ENCODE measurements around the gene NPHS1. TPM values are rescaled to one million over a fixed set of nuclear protein-coding genes. Genes with fewer than 3 reads are reported as not detected.
"Not testable (repeated sequence)": the region's sequence is repeated elsewhere in the genome, so short reads cannot be mapped to it uniquely, and the experiment has no call there.

Gene NPHS1
- total RNA-seq, 3 donors from 2014 or later = 0.09 TPM; not detected in 2

DNA sequence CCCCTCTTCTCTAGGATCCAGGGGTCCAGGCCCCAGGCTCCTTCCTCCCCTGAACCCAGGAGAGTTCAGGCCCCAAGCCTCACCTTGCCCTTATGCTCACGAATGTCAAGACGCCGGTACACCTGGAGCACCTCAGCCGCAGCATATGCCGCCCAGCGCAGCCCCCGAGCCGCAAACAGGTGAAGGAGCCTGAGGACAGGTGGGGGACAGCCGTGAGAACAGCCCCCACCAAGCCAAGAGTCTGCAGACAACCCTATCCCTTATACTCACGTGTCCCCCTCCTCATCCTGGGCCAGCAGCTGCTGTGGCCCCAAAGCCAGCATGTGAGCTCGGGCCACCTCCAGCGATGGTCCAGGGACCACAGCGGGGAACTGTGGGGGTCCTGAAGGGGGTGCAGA is 44.3 kb upstream of the NPHS1 start:
- Histone ChIP-seq H3K36me3 (ENCODE audit: low read depth) (no peaks in the 10 kb centered on the region), H3K4me1 (ENCODE audit: low read depth) (peaks cover 9% of the 10 kb centered on the region), H3K4me3 (no peak overlapping the region), H3K9me3 (no peaks in the 10 kb centered on the region)
- ATAC-seq (no peak), DNase-seq (no peak)
- intact Hi-C loops (cut with DNase I, micrococcal nuclease) = loop anchor here in 1 of 2 donors (5.0 kb wide), 1 partner anchor 36 kb away; no protein-coding TSS in a partner anchor
- TF ChIP-seq, protein P1, sequence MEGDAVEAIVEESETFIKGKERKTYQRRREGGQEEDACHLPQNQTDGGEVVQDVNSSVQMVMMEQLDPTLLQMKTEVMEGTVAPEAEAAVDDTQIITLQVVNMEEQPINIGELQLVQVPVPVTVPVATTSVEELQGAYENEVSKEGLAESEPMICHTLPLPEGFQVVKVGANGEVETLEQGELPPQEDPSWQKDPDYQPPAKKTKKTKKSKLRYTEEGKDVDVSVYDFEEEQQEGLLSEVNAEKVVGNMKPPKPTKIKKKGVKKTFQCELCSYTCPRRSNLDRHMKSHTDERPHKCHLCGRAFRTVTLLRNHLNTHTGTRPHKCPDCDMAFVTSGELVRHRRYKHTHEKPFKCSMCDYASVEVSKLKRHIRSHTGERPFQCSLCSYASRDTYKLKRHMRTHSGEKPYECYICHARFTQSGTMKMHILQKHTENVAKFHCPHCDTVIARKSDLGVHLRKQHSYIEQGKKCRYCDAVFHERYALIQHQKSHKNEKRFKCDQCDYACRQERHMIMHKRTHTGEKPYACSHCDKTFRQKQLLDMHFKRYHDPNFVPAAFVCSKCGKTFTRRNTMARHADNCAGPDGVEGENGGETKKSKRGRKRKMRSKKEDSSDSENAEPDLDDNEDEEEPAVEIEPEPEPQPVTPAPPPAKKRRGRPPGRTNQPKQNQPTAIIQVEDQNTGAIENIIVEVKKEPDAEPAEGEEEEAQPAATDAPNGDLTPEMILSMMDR (IDR thresholded peaks at IDR 0.05) = no peak

- DNase-seq = no peak
- Histone ChIP-seq H3K9me3 (no peaks in the 10 kb centered on the region), H3K4me1 (ENCODE audit: low read depth) (peaks cover 9% of the 10 kb centered on the region), H3K4me3 (no peak overlapping the region), H3K36me3 (ENCODE audit: low read depth) (no peaks in the 10 kb centered on the region)
- no peak for ATAC-seq
- intact Hi-C loops (cut with DNase I, micrococcal nuclease) = loop anchor here in 1 of 2 donors (5.0 kb wide), 1 partner anchor 36 kb away; no protein-coding TSS in a partner anchor
- TF ChIP-seq, protein P1 (IDR thresholded peaks at IDR 0.05) = no peak
Observed at GRCh38 chr19:35895911-35896642, 43.8 kb upstream of the NPHS1 start.

DNA sequence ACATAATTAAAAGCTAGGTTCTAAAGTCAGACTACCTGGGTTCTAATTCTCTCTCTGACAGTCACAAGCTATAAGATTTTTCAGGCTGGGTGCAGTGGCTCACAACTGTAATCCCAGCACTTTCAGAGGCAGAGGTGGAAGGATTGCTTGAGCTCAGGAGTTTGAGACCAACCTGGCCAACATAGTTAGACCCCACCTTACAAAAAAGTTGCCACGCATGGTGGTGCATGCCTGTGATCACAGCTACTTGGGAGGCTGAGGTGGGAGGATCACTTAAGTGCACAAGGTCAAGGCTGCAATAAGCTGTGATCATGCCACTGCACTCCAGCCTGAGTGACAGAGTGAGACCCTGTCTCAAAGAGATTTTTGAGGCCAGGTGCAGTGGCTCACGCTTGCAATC is 42.0 kb upstream of the NPHS1 start:
- Histone ChIP-seq H3K4me3 (no peak overlapping the region), H3K4me1 (ENCODE audit: low read depth) (peaks cover 9% of the 10 kb centered on the region), H3K9me3 (no peaks in the 10 kb centered on the region), H3K36me3 (ENCODE audit: low read depth) (no peaks in the 10 kb centered on the region)
- TF ChIP-seq, protein P1 (IDR thresholded peaks at IDR 0.05) = no peak
- no peak for ATAC-seq
- intact Hi-C loops (cut with DNase I, micrococcal nuclease) = no loop called here
- no peak for DNase-seq

DNA sequence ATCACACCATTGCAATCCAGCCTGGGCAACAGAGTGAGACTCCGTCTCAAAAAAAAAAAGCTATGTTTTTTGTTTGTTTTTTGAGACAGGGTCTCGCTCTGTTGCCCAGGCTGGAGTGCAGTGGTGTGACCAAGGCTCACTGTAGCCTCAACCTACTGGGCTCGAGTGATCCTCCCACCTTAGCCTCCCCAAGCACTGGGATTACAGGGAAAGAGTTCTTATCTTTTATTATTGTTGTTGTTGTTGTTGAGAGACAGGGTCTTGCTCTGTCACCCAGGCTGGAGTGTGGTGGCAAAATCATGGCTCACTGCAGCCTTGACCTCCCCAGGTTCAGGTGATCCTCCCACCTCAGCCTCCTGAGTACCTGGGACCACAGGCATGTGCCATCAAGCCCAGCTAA is 39.5 kb upstream of the NPHS1 start:
- H3K36me3 ChIP-seq (ENCODE audit: low read depth); H3K4me3 ChIP-seq; H3K9me3 ChIP-seq; H3K4me1 ChIP-seq (ENCODE audit: low read depth); intact Hi-C loops (cut with DNase I, micrococcal nuclease); DNase-seq; ATAC-seq: not testable (repeated sequence)

- TF ChIP-seq, protein P1 (IDR thresholded peaks at IDR 0.05) = no peak
- no peak overlapping the region for H3K4me3 ChIP-seq
- H3K9me3 ChIP-seq = no peaks in the 10 kb centered on the region
- ATAC-seq = no peak
- no peak for DNase-seq
- H3K4me1 ChIP-seq (ENCODE audit: low read depth) = no peaks in the 10 kb centered on the region
- no peaks in the 10 kb centered on the region for H3K36me3 ChIP-seq (ENCODE audit: low read depth)
- intact Hi-C loops (cut with DNase I, micrococcal nuclease) = no loop called here
Observed at GRCh38 chr19:35890113-35890650, 37.9 kb upstream of the NPHS1 start.

DNA sequence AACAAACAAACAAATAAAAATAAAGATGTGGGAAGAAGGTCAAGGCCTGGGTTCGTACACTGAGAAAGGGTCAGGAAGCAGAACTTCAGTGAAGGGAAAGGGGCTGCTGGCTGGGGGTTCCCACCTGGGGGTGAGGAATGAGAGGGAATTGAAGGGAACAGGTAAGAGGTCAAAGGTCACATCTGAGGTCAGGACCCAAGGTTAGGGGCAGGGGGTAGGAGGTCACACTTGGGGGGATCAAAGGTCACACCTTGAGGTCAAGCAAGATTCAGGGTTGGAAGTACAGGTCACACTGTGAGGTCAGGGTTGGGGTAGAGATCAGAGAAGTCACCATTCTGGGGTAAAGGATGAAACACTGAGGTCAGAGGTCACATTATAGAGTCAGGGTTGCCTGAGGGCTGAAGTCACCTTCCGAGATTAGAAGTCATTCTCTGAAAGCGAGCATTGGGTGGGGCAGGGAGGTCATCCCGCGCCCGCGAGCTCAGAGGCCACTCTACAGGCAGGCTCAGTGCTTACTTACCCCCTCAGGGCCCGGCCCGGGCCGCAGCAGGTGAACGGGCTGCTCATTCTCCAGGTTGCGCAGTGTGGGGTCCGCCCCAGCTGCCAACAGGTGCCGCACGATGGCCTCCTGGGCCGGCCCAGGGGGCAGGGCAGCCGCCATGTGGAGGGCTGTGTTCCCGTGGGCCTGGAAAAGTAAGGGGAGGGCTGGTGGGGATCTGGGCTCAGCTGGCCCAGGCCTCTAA is 37.2 kb upstream of the NPHS1 start:
- Histone ChIP-seq H3K36me3 (ENCODE audit: low read depth) (no peaks in the 10 kb centered on the region), H3K4me1 (ENCODE audit: low read depth) (no peaks in the 10 kb centered on the region), H3K9me3 (no peaks in the 10 kb centered on the region), H3K4me3 (no peak overlapping the region)
- intact Hi-C loops (cut with DNase I, micrococcal nuclease) = loop anchor here in 1 of 2 donors (10.0 kb wide), 1 partner anchor 45 kb away; the partner anchor contains the start of gene LRFN3
- DNase-seq (no peak), ATAC-seq (no peak)
- TF ChIP-seq, protein P1 (IDR thresholded peaks at IDR 0.05) = no peak

Measured in mucosa of descending colon (tissue), 3 donors.